ENCODE results near the gene GDNF.

- TF ChIP-seq, protein P1, sequence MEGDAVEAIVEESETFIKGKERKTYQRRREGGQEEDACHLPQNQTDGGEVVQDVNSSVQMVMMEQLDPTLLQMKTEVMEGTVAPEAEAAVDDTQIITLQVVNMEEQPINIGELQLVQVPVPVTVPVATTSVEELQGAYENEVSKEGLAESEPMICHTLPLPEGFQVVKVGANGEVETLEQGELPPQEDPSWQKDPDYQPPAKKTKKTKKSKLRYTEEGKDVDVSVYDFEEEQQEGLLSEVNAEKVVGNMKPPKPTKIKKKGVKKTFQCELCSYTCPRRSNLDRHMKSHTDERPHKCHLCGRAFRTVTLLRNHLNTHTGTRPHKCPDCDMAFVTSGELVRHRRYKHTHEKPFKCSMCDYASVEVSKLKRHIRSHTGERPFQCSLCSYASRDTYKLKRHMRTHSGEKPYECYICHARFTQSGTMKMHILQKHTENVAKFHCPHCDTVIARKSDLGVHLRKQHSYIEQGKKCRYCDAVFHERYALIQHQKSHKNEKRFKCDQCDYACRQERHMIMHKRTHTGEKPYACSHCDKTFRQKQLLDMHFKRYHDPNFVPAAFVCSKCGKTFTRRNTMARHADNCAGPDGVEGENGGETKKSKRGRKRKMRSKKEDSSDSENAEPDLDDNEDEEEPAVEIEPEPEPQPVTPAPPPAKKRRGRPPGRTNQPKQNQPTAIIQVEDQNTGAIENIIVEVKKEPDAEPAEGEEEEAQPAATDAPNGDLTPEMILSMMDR (IDR thresholded peaks at IDR 0.05 in 4 of 5, conservative IDR thresholded peaks at IDR 0.05 in 1 of 5): no peak
- no peak for TF ChIP-seq POLR2A (IDR thresholded peaks at IDR 0.05)
Observed at GRCh38 chr5:37831821-37832534, 7.9 kb downstream of the GDNF start.

All from gastrocnemius medialis (tissue), 4 donors.